Mesenchymal stem cell (in vitro differentiated cells and primary cell): Measurements from ENCODE around the gene LENG1.

ENCODE experiments used
- DNase-seq: peaks from one replicate; pipeline ENCODE4 v3.0.0-alpha.2; 2013
- H2AFZ ChIP-seq: one replicate; pipeline ENCODE4 v1.6.1; 2013; ENCODE audit warnings: low read depth, mild to moderate bottlenecking, control low read depth, inconsistent platforms, low read length, moderate library complexity
- H2AK5ac ChIP-seq: 2 replicates; pipeline ENCODE4 v1.6.1; 2013; ENCODE audit warnings: low read length, moderate library complexity, mild to moderate bottlenecking, inconsistent platforms; ENCODE audit not compliant: severe bottlenecking
- H2BK120ac ChIP-seq: one replicate; pipeline ENCODE4 v1.6.1; 2013; ENCODE audit warnings: low read depth, mild to moderate bottlenecking, inconsistent platforms, low read length, moderate library complexity
- H2BK12ac ChIP-seq, 2 experiments: one replicate each; pipeline ENCODE4 v1.6.1; 2013; ENCODE audit warnings: inconsistent platforms in 2 of 2, low read length in 2 of 2, mild to moderate bottlenecking in 2 of 2, moderate library complexity in 2 of 2, control low read depth in 1 of 2
- H2BK15ac ChIP-seq: one replicate; pipeline ENCODE4 v1.6.1; 2013; ENCODE audit warnings: mild to moderate bottlenecking, low read depth, inconsistent platforms; ENCODE audit not compliant: poor library complexity, severe bottlenecking
- H2BK5ac ChIP-seq: 2 replicates; pipeline ENCODE4 v1.6.1; 2013; ENCODE audit warnings: low read depth, mild to moderate bottlenecking, low read length, control low read depth, inconsistent platforms; ENCODE audit not compliant: poor library complexity, severe bottlenecking
- H3K14ac ChIP-seq, 2 experiments: one replicate each; pipeline ENCODE4 v1.6.1; 2013; ENCODE audit warnings: inconsistent platforms in 2 of 2, low read length in 2 of 2, control low read depth in 1 of 2, mild to moderate bottlenecking in 1 of 2, moderate library complexity in 1 of 2
- H3K18ac ChIP-seq, 2 experiments: one replicate each; pipeline ENCODE4 v1.6.1; 2013; ENCODE audit warnings: inconsistent platforms in 2 of 2, low read length in 2 of 2, control low read depth in 1 of 2, low read depth in 1 of 2, mild to moderate bottlenecking in 1 of 2
- H3K23ac ChIP-seq, 2 experiments: one replicate each; pipeline ENCODE4 v1.6.1; 2013; ENCODE audit warnings: inconsistent platforms in 2 of 2, low read length in 2 of 2, mild to moderate bottlenecking in 2 of 2, moderate library complexity in 2 of 2, control low read depth in 1 of 2
- H3K27ac ChIP-seq: 2 replicates; pipeline ENCODE4 v1.5.1; 2013; ENCODE audit warnings: mild to moderate bottlenecking, moderate library complexity, low read length, control low read depth, inconsistent platforms; ENCODE audit not compliant: poor library complexity, severe bottlenecking
- H3K27me3 ChIP-seq, 2 experiments: 2 replicates each; pipeline versions ENCODE4 v1.6.1 to v1.7.0; 2013; ENCODE audit warnings: low read length in 2 of 2, mild to moderate bottlenecking in 2 of 2, moderate library complexity in 2 of 2, control low read depth in 1 of 2, inconsistent platforms in 1 of 2; ENCODE audit not compliant: control insufficient read depth in 1 of 2, insufficient read depth in 1 of 2
- H3K36me3 ChIP-seq, 2 experiments: 2 replicates each; pipeline versions ENCODE4 v1.6.1 to v1.7.0; 2013; ENCODE audit warnings: low read length in 2 of 2, control low read depth in 1 of 2, inconsistent platforms in 1 of 2, low read depth in 1 of 2, mild to moderate bottlenecking in 1 of 2; ENCODE audit not compliant: insufficient read depth in 2 of 2, control insufficient read depth in 1 of 2
- H3K4ac ChIP-seq, 2 experiments: one replicate each; pipeline ENCODE4 v1.6.1; 2013; ENCODE audit warnings: inconsistent platforms in 2 of 2, low read length in 2 of 2, mild to moderate bottlenecking in 2 of 2, moderate library complexity in 2 of 2, control low read depth in 1 of 2, low read depth in 1 of 2
- H3K4me1 ChIP-seq: 2 replicates; pipeline ENCODE4 v1.6.1; 2013; ENCODE audit warnings: low read depth, low read length, control low read depth; ENCODE audit not compliant: control insufficient read depth, insufficient read depth
- H3K4me2 ChIP-seq: 2 replicates; pipeline ENCODE4 v1.6.1; 2013; ENCODE audit warnings: low read length, mild to moderate bottlenecking, inconsistent platforms; ENCODE audit not compliant: poor library complexity, severe bottlenecking
- H3K4me3 ChIP-seq, 2 experiments: 2 replicates each; pipeline versions ENCODE4 v1.5.1 to v1.7.0; 2013; ENCODE audit warnings: low read length in 2 of 2, mild to moderate bottlenecking in 2 of 2, control low read depth in 1 of 2, low read depth in 1 of 2; ENCODE audit not compliant: insufficient read depth in 1 of 2
- H3K79me1 ChIP-seq: replicated peaks from 2 replicates; pipeline ENCODE4 v1.6.1; 2013; ENCODE audit warnings: mild to moderate bottlenecking, control low read depth, low read length, inconsistent platforms; ENCODE audit not compliant: poor library complexity, severe bottlenecking
- H3K9ac ChIP-seq: 2 replicates; pipeline ENCODE4 v1.7.0; 2013; ENCODE audit warnings: mild to moderate bottlenecking, low read length, moderate library complexity
- H3K9me3 ChIP-seq: 2 replicates; pipeline ENCODE4 v1.7.0; 2013; ENCODE audit warnings: mild to moderate bottlenecking, low read length; ENCODE audit not compliant: control insufficient read depth
- H4K8ac ChIP-seq: one replicate; pipeline ENCODE4 v1.6.1; 2013; ENCODE audit warnings: inconsistent platforms, mild to moderate bottlenecking, low read length, moderate library complexity
- H4K91ac ChIP-seq: one replicate; pipeline ENCODE4 v1.6.1; 2013; ENCODE audit warnings: mild to moderate bottlenecking, low read length, inconsistent platforms
- WGBS: methylation state at CpG from one replicate; pipeline ENCODE4 v1.1.7; 2013; ENCODE audit warnings: mixed read lengths; 5-methylcytosine and 5-hydroxymethylcytosine counted together

LENG1 gene

GRCh38 chr19:54191811-54192453 lies 32.4 kb upstream of the LENG1 start:
- no peak for DNase-seq
- WGBS: 67% methylated on average over 18 of the region's 19 CpGs
- peak overlapping the region; percentile 17 for H2BK15ac ChIP-seq
- peaks cover 15% of the 10 kb centered on the region for H3K79me1 ChIP-seq
- H3K27ac ChIP-seq: peak overlapping the region; percentile 59
- H3K4ac ChIP-seq: peak overlapping the region; percentile 70 to 78
- H2AFZ ChIP-seq: no peak overlapping the region
- no peak overlapping the region for H2BK120ac ChIP-seq
- H4K91ac ChIP-seq: peak overlapping the region; percentile 76
- peak overlapping the region; percentile 72 for H3K4me2 ChIP-seq
- H3K9ac ChIP-seq: peak overlapping the region; percentile 94
- H3K27me3 ChIP-seq: no peaks in the 10 kb centered on the region
- H3K4me3 ChIP-seq: peak overlapping the region; percentile 85 to 89
- peak overlapping the region in 1 of 2 experiments; percentile 23 for H3K23ac ChIP-seq
- H3K4me1 ChIP-seq: peaks cover 16% of the 10 kb centered on the region
- no peaks in the 10 kb centered on the region for H3K9me3 ChIP-seq
- H2BK5ac ChIP-seq: no peak overlapping the region
- peak overlapping the region in 1 of 2 experiments; percentile 47 for H2BK12ac ChIP-seq
- H3K18ac ChIP-seq: peak overlapping the region; percentile 16 to 34
- peak overlapping the region; percentile 39 for H4K8ac ChIP-seq
- peaks cover 17 to 40% of the 10 kb centered on the region in 2 experiments for H3K36me3 ChIP-seq
- peak overlapping the region; percentile 67 for H2AK5ac ChIP-seq
- peak overlapping the region in 1 of 2 experiments; percentile 9 for H3K14ac ChIP-seq

- Histone ChIP-seq H2AFZ (peak within 1 kb of the TSS; percentile 83), H3K9ac (peak within 1 kb of the TSS; percentile 94), H2BK120ac (peak within 1 kb of the TSS; percentile 54), H3K4me1 (peaks cover 18% of the 10 kb centered on the region), H3K4me3 (peak within 1 kb of the TSS; percentile 85 to 89), H3K4ac (peak within 1 kb of the TSS; percentile 75 to 86), H2BK5ac (peak within 1 kb of the TSS; percentile 97), H3K27me3 (no peaks in the 10 kb centered on the region), H3K18ac (peak within 1 kb of the TSS; percentile 92 to 98), H4K91ac (peak within 1 kb of the TSS; percentile 92), H3K23ac (peak within 1 kb of the TSS in 1 of 2 experiments; percentile 79), H3K36me3 (peaks cover 24 to 42% of the 10 kb centered on the region in 2 experiments), H2AK5ac (no peak within 1 kb of the TSS), H2BK12ac (peak within 1 kb of the TSS in 1 of 2 experiments; percentile 85), H3K79me1 (peaks cover 22% of the 10 kb centered on the region), H4K8ac (peak within 1 kb of the TSS; percentile 86), H3K27ac (peak within 1 kb of the TSS; percentile 99), H3K4me2 (peak within 1 kb of the TSS; percentile 72), H2BK15ac (peak within 1 kb of the TSS; percentile 75), H3K14ac (peak within 1 kb of the TSS in 1 of 2 experiments; percentile 96), H3K9me3 (no peaks in the 10 kb centered on the region)
- WGBS: under 1% methylated on average over 51 of the region's 77 CpGs
- peak; percentile 91 for DNase-seq
Observed at GRCh38 chr19:54191011-54191810, 31.7 kb upstream of the LENG1 start, which contains the start of gene TSEN34. Gene TSEN34 (plus strand): TSS chr19:54191308. CDS start chr19:54191365, 57 bp downstream.

- DNase-seq: peak; percentile 100
- Histone ChIP-seq H2BK120ac (peak overlapping the region; percentile 54), H4K91ac (peak overlapping the region; percentile 92), H3K79me1 (peaks cover 21% of the 10 kb centered on the region), H2BK5ac (peak overlapping the region; percentile 97), H3K27ac (peak overlapping the region; percentile 99), H3K23ac (no peak overlapping the region), H3K4me3 (peak overlapping the region; percentile 85 to 89), H3K4ac (peak overlapping the region; percentile 24 to 86), H3K36me3 (peaks cover 25 to 41% of the 10 kb centered on the region in 2 experiments), H3K4me1 (peaks cover 18% of the 10 kb centered on the region), H2AK5ac (no peak overlapping the region), H2BK15ac (peak overlapping the region; percentile 75), H3K18ac (peak overlapping the region; percentile 91 to 92), H3K27me3 (no peaks in the 10 kb centered on the region), H4K8ac (peak overlapping the region; percentile 86), H2BK12ac (no peak overlapping the region), H3K4me2 (peak overlapping the region; percentile 72), H3K9ac (peak overlapping the region; percentile 94), H2AFZ (peak overlapping the region; percentile 55), H3K14ac (peak overlapping the region in 1 of 2 experiments; percentile 80), H3K9me3 (no peaks in the 10 kb centered on the region)
- WGBS: under 1% methylated on average over 55 of the region's 56 CpGs
Observed at GRCh38 chr19:54190503-54191010, 31.0 kb upstream of the LENG1 start.
